ENCODE results near the gene NAGK.

The NAGK gene

GRCh38 chr2:71122387-71123298 is 54.2 kb downstream of the NAGK start:
- H3K4me1 Mint-ChIP-seq, result peaks cover 4% of the 10 kb centered on the region
- ATAC-seq (no peak), DNase-seq (ENCODE audit: low spot score in 2 of 2) (no peak)
- no peaks in the 10 kb centered on the region for H3K9me3 Mint-ChIP-seq
- H3K27ac Mint-ChIP-seq, result no peak overlapping the region
- no peak overlapping the region for H3K4me3 Mint-ChIP-seq
- H3K36me3 Mint-ChIP-seq, result peaks cover 44% of the 10 kb centered on the region

GRCh38 chr2:71125506-71126294 is 57.3 kb downstream of the NAGK start:
- Mint-ChIP-seq H3K4me3 (no peak overlapping the region), H3K27ac (no peak overlapping the region)

GRCh38 chr2:71126957-71127356 is 58.5 kb downstream of the NAGK start:
- DNase-seq (ENCODE audit: low spot score in 2 of 2) (no peak), ATAC-seq (no peak)
- H3K36me3 Mint-ChIP-seq, result peaks cover 16% of the 10 kb centered on the region
- no peak overlapping the region for H3K27ac Mint-ChIP-seq
- H3K4me3 Mint-ChIP-seq, result no peak overlapping the region
- H3K4me1 Mint-ChIP-seq, result no peaks in the 10 kb centered on the region
- H3K9me3 Mint-ChIP-seq, result no peaks in the 10 kb centered on the region

More at GRCh38 chr2:71125506-71126294, 57.3 kb downstream of the NAGK start:
- Mint-ChIP-seq H3K4me1 (no peaks in the 10 kb centered on the region), H3K9me3 (no peaks in the 10 kb centered on the region), H3K36me3 (peaks cover 21% of the 10 kb centered on the region)
- no peak for DNase-seq (ENCODE audit: low spot score in 2 of 2)
- ATAC-seq, result no peak
